WERI-Rb-1 (cell line): ENCODE results near the gene PRKAR2B.

Experiments
- DNase-seq: peaks from one replicate; pipeline ENCODE4 v3.0.0-alpha.2; 2020
- H3K27ac ChIP-seq: fragments of 250-450 bp; sonication (Bioruptor Pico); 2 replicates; pipeline ENCODE4 v1.5.1; 2020; ENCODE audit warnings: mild to moderate bottlenecking, moderate library complexity
- H3K27me3 ChIP-seq: fragments of 250-450 bp; sonication (Bioruptor Pico); 2 replicates; pipeline ENCODE4 v1.5.1; 2021; ENCODE audit warnings: mild to moderate bottlenecking, low read depth, moderate library complexity; ENCODE audit not compliant: insufficient read depth, severe bottlenecking
- H3K36me3 ChIP-seq: fragments of 250-450 bp; sonication (Bioruptor Pico); 2 replicates; pipeline ENCODE4 v1.5.1; 2020; ENCODE audit warnings: mild to moderate bottlenecking, moderate library complexity
- H3K4me3 ChIP-seq: 2 replicates; pipeline ENCODE4 v1.5.1; 2011; ENCODE audit warnings: low read depth, mild to moderate bottlenecking, control low read depth, low read length
- H3K9me3 ChIP-seq: fragments of 250-450 bp; sonication (Bioruptor Pico); 2 replicates; pipeline ENCODE4 v1.5.1; 2021; ENCODE audit warnings: mild to moderate bottlenecking, moderate library complexity; ENCODE audit not compliant: severe bottlenecking
- CTCF ChIP-seq: IDR thresholded peaks from 2 replicates; pipeline ENCODE4 v1.5.1; 2011; ENCODE audit warnings: low read depth, mild to moderate bottlenecking, control low read depth, inconsistent platforms, low read length

PRKAR2B gene

GRCh38 chr7:107076781-107077698 is 32.5 kb downstream of the PRKAR2B start:
- no peak for DNase-seq
- TF ChIP-seq CTCF = no peak
- H3K27me3 ChIP-seq = no peaks in the 10 kb centered on the region
- H3K4me3 ChIP-seq = no peak overlapping the region
- H3K27ac ChIP-seq = no peak overlapping the region
- H3K9me3 ChIP-seq = no peaks in the 10 kb centered on the region
- no peaks in the 10 kb centered on the region for H3K36me3 ChIP-seq

DNA sequence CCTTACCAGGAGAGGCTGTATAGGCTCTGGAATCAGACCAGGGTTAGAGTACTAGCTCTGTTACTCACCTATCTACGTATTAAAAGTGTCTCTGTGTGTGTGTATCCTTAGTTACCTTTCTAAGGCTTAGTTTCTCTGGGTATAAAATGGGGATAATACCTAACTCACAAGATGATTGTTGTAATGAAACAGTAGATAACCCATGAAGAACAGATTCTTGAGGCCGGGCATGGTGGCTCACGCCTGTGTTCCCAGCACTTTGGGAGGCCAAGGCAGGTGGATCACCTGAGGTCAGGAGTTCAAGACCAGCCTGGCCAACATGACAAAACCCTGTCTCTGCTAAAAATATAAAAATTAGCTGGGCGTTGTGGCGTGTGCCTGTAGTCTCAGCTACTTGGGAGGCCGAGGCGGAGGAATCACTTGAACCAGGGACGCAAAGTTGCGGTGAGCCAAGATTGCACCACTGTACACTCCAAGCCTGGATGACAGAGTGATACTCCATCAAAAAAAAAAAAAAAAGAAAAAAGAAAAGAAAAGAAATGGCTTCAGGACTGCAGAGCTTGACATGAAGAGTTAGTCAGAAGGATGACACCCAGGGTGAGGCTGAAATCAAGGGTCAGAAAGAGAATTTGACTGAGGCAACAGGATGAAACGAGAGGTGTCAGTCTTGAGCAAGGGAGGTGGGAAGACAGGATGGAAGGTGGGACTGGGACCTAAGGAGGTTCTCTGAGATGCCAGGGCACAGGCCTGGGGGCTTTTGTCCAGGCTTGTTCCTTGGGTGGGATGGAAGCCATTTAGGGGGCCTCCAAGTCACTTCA is 33.4 kb downstream of the PRKAR2B start:
- no peaks in the 10 kb centered on the region for H3K36me3 ChIP-seq
- no peak overlapping the region for H3K4me3 ChIP-seq
- no peak for DNase-seq
- no peaks in the 10 kb centered on the region for H3K27me3 ChIP-seq
- TF ChIP-seq CTCF = no peak
- H3K27ac ChIP-seq = no peak overlapping the region
- no peaks in the 10 kb centered on the region for H3K9me3 ChIP-seq

- Histone ChIP-seq H3K27ac (no peak overlapping the region), H3K9me3 (no peaks in the 10 kb centered on the region), H3K27me3 (no peaks in the 10 kb centered on the region), H3K4me3 (no peak overlapping the region), H3K36me3 (no peaks in the 10 kb centered on the region)
- no peak for TF ChIP-seq CTCF
- no peak for DNase-seq
Observed at GRCh38 chr7:107078517-107078966, 34.0 kb downstream of the PRKAR2B start.

DNA sequence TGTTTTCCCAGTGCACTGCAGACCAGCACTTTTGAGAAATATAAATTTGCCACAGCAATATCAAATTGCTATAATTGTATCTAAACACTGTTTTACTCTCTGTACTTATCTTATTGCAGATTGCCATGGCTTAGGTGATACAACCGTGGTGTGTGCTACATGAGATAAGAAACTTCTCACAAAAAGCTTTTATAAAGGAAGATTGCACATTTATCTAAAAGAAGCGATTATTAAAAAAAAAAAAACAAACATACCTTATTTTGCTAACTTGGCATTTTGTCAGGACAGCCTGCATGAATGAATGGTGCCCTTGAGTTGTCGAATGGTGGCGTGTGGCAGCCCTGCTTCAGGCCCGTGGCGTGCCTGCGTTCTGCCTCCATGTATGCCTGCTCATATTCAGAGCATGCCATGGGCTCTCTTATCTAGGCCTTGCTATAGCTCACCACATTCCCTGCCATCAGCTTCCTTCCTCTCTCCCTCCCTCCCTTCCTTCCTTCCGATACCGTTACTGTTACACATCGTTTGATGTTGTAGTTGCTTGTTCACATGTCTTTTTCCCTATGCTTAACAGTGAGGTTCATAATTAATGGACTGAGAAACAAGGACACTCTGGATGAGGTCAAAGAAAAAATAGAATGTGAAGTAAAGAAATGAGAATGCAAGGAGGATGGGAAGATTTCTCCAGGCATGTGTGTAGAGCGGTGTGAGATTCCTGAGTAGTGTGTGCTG is 34.9 kb downstream of the PRKAR2B start:
- no peak for TF ChIP-seq CTCF
- Histone ChIP-seq H3K27ac (no peak overlapping the region), H3K4me3 (no peak overlapping the region), H3K27me3 (no peaks in the 10 kb centered on the region), H3K36me3 (no peaks in the 10 kb centered on the region), H3K9me3 (no peaks in the 10 kb centered on the region)
- no peak for DNase-seq

- no peak for TF ChIP-seq CTCF
- Histone ChIP-seq H3K27me3 (no peaks in the 10 kb centered on the region), H3K27ac (no peak overlapping the region), H3K4me3 (no peak overlapping the region), H3K9me3 (no peaks in the 10 kb centered on the region), H3K36me3 (no peaks in the 10 kb centered on the region)
- DNase-seq = no peak
Observed at GRCh38 chr7:107080099-107080505, 35.6 kb downstream of the PRKAR2B start.
